ENCODE data around the gene LAMC3. TPM values are rescaled to one million over a fixed set of nuclear protein-coding genes. Genes with fewer than 3 reads are reported as not detected.

LAMC3 gene
- total RNA-seq, 1 donor from 2014 or later, result 1.6 TPM

GRCh38 chr9:131020862-131021261 is 11.9 kb downstream of the LAMC3 start:
- peak overlapping the region; percentile 50 to 76 for H3K27ac ChIP-seq

GRCh38 chr9:131021785-131022184 is 12.8 kb downstream of the LAMC3 start:
- intact Hi-C loops (cut with DNase I), result no loop called here
- no peaks in the 10 kb centered on the region for H3K27me3 ChIP-seq

More at GRCh38 chr9:131020862-131021261, 11.9 kb downstream of the LAMC3 start:
- TF ChIP-seq CTCF (IDR thresholded peaks at IDR 0.05), result no peak
- H3K9me3 ChIP-seq, result no peaks in the 10 kb centered on the region
- H3K4me1 ChIP-seq, result no peaks in the 10 kb centered on the region
- no peaks in the 10 kb centered on the region for H3K36me3 ChIP-seq
- H3K4me3 ChIP-seq, result no peak overlapping the region
- intact Hi-C loops (cut with DNase I), result no loop called here
- DNase-seq (ENCODE audit: low spot score in 2 of 2), result no peak
- H3K27me3 ChIP-seq, result no peaks in the 10 kb centered on the region

GRCh38 chr9:131024978-131025868 is 16.2 kb downstream of the LAMC3 start:
- Histone ChIP-seq H3K36me3 (no peaks in the 10 kb centered on the region), H3K9me3 (no peaks in the 10 kb centered on the region), H3K4me1 (no peaks in the 10 kb centered on the region), H3K4me3 (no peak overlapping the region), H3K27ac (no peak overlapping the region), H3K27me3 (no peaks in the 10 kb centered on the region)
- no peak for TF ChIP-seq CTCF (IDR thresholded peaks at IDR 0.05)
- DNase-seq (ENCODE audit: low spot score in 2 of 2), result no peak
- intact Hi-C loops (cut with DNase I), result no loop called here

More at GRCh38 chr9:131021785-131022184, 12.8 kb downstream of the LAMC3 start:
- no peaks in the 10 kb centered on the region for H3K9me3 ChIP-seq
- DNase-seq (ENCODE audit: low spot score in 2 of 2), result no peak
- H3K4me3 ChIP-seq, result no peak overlapping the region
- H3K36me3 ChIP-seq, result no peaks in the 10 kb centered on the region
- no peaks in the 10 kb centered on the region for H3K4me1 ChIP-seq
- H3K27ac ChIP-seq, result no peak overlapping the region
- no peak for TF ChIP-seq CTCF (IDR thresholded peaks at IDR 0.05)

- no peaks in the 10 kb centered on the region for H3K27me3 ChIP-seq
- DNase-seq (ENCODE audit: low spot score in 2 of 2), result no peak
- TF ChIP-seq CTCF (IDR thresholded peaks at IDR 0.05), result peak in 1 of 3 experiments; percentile 8
- intact Hi-C loops (cut with DNase I), result no loop called here
- H3K4me1 ChIP-seq, result no peaks in the 10 kb centered on the region
- no peak overlapping the region for H3K4me3 ChIP-seq
- no peaks in the 10 kb centered on the region for H3K9me3 ChIP-seq
- no peaks in the 10 kb centered on the region for H3K36me3 ChIP-seq
- no peak overlapping the region for H3K27ac ChIP-seq
Observed at GRCh38 chr9:131025953-131026858, 17.2 kb downstream of the LAMC3 start.

- no peaks in the 10 kb centered on the region for H3K4me1 ChIP-seq
- intact Hi-C loops (cut with DNase I), result no loop called here
Observed at GRCh38 chr9:131027048-131027871, 18.3 kb downstream of the LAMC3 start.

More at GRCh38 chr9:131027048-131027871, 18.3 kb downstream of the LAMC3 start:
- no peak for DNase-seq (ENCODE audit: low spot score in 2 of 2)
- no peaks in the 10 kb centered on the region for H3K36me3 ChIP-seq
- no peaks in the 10 kb centered on the region for H3K27me3 ChIP-seq
- H3K27ac ChIP-seq, result no peak overlapping the region
- H3K4me3 ChIP-seq, result no peak overlapping the region
- no peak for TF ChIP-seq CTCF (IDR thresholded peaks at IDR 0.05)
- no peaks in the 10 kb centered on the region for H3K9me3 ChIP-seq
